ENCODE results near the gene MRPS26. TPM values are rescaled to one million over a fixed set of nuclear protein-coding genes. Genes with fewer than 3 reads are reported as not detected.

Gene MRPS26
- total RNA-seq, 1 experiment from 2014 or later = 58.3 TPM

GRCh38 chr20:3090565-3090964 is 44.7 kb downstream of the MRPS26 start:
- Histone ChIP-seq H3K36me3 (ENCODE audit: low read depth) (no peaks in the 10 kb centered on the region), H3F3A (ENCODE audit: insufficient read depth, low read depth) (no peaks in the 10 kb centered on the region), H2AFZ (no peak overlapping the region), H3K4me2 (no peak overlapping the region), H4K20me1 (ENCODE audit: insufficient read depth) (no peaks in the 10 kb centered on the region), H3K9me3 (ENCODE audit: insufficient read depth, low read depth) (no peaks in the 10 kb centered on the region), H3K27ac (no peak overlapping the region), H3K27me3 (ENCODE audit: insufficient read depth, low read depth) (peaks cover 4% of the 10 kb centered on the region; the same call in 1 of the 2 replicates), H3K79me2 (ENCODE audit: low read depth) (no peaks in the 10 kb centered on the region), H3K9me2 (ENCODE audit: insufficient read depth) (no peaks in the 10 kb centered on the region), H3K4me3 (no peak overlapping the region), H3K4me1 (replicated peaks; ENCODE audit: insufficient read depth) (no peaks in the 10 kb centered on the region)
- ChIA-PET POLR2A (ENCODE audit: unreplicated experiment) (no interaction called here), CTCF (no interaction called here)
- DNase-seq = no peak
- no peak for TF ChIP-seq EZH2 (IDR thresholded peaks at IDR 0.05; ENCODE audit: low read depth)
- no peak for TF ChIP-seq CTCF (conservative IDR thresholded peaks at IDR 0.05)
- BruUV-seq (replicated peaks) = no TSS peak
- intact Hi-C loops (cut with micrococcal nuclease; ENCODE audit: unreplicated experiment) = no loop called here

DNA sequence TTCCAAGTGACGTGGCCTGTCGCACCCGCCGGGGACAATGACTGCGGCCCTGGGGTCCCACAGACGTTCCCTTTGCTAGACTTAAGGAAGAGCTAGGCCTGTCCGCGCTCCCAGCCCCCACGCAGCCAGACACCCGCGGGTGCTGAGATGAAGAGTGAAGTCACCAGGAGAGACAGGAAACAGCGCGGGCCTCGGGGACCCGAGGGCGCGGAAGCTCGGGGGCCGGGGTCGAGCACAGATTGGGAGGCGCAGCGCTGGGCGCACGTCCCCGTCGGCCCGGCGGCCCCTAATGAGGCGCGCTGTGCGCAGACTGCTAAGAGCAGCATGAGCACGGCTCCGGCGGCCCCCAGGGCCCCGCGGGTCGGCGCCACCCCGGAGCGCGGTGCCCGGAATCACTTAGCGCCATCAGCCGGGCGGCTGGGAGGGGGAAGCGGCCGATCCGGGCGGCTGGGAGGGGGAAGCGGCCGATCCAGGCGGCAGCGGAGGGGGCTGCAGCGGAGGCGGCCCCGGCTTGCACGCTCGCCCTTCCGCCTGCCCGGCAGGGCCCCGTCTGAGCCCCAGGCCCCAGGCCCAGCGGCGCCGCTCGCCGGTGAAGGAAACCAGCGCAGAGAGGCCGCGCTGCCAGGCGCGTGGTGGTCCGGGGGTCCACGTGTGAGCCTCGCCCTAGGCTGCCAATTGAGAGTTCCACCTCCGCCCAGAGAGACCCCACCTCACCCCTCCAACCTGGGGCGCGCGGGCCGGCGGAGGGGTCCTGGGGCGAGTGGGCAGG is 46.9 kb downstream of the MRPS26 start:
- H2AFZ ChIP-seq = no peak overlapping the region
- no peak for DNase-seq
- intact Hi-C loops (cut with micrococcal nuclease; ENCODE audit: unreplicated experiment) = no loop called here
- H3K4me1 ChIP-seq (replicated peaks; ENCODE audit: insufficient read depth) = no peaks in the 10 kb centered on the region
- ChIA-PET CTCF (no interaction called here), POLR2A (ENCODE audit: unreplicated experiment) (no interaction called here)
- no peak overlapping the region for H3K4me3 ChIP-seq
- H3K27ac ChIP-seq = no peak overlapping the region
- H3K79me2 ChIP-seq (ENCODE audit: low read depth) = no peaks in the 10 kb centered on the region
- no peak overlapping the region for H3K4me2 ChIP-seq
- peaks cover 4% of the 10 kb centered on the region; the same call in 1 of the 2 replicates for H3K27me3 ChIP-seq (ENCODE audit: insufficient read depth, low read depth)
- no peaks in the 10 kb centered on the region for H3K36me3 ChIP-seq (ENCODE audit: low read depth)
- H3K9me3 ChIP-seq (ENCODE audit: insufficient read depth, low read depth) = no peaks in the 10 kb centered on the region
- H3F3A ChIP-seq (ENCODE audit: insufficient read depth, low read depth) = no peaks in the 10 kb centered on the region
- H4K20me1 ChIP-seq (ENCODE audit: insufficient read depth) = no peaks in the 10 kb centered on the region
- no peaks in the 10 kb centered on the region for H3K9me2 ChIP-seq (ENCODE audit: insufficient read depth)
- TF ChIP-seq CTCF (conservative IDR thresholded peaks at IDR 0.05) (no peak), EZH2 (IDR thresholded peaks at IDR 0.05; ENCODE audit: low read depth) (no peak)
- BruUV-seq (replicated peaks) = no TSS peak

DNA sequence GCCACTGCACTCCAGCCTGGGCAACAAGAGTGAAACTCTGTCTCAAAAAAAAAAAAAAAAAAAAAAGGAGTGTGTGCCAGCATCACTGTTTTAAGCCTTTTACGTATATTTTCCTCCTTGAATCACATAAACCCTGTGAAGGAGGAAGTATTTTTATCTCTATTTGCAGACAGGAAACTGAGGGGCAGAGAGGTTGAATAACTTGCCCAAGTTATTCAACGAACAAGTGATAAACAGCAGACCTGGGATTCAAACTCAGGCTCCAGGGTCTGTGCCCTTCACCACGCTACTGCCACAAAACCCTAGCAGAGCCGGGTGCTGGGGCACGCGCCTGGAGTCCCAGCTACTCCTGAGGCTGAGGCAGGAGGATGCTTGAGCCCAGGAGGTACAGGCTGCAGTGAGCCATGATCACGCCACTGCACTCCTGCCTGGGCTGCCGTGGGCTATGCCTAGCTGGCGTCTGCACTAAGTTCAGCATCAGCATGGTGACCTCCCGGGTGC is 48.1 kb downstream of the MRPS26 start:
- Histone ChIP-seq H4K20me1 (ENCODE audit: insufficient read depth) (no peaks in the 10 kb centered on the region), H3K79me2 (ENCODE audit: low read depth) (no peaks in the 10 kb centered on the region), H3K36me3 (ENCODE audit: low read depth) (no peaks in the 10 kb centered on the region), H3K27me3 (ENCODE audit: insufficient read depth, low read depth) (peaks cover 4% of the 10 kb centered on the region; the same call in 1 of the 2 replicates), H3K4me2 (no peak overlapping the region), H3K9me2 (ENCODE audit: insufficient read depth) (no peaks in the 10 kb centered on the region), H3K4me1 (replicated peaks; ENCODE audit: insufficient read depth) (no peaks in the 10 kb centered on the region), H3K27ac (no peak overlapping the region), H3K9me3 (ENCODE audit: insufficient read depth, low read depth) (no peaks in the 10 kb centered on the region), H3F3A (ENCODE audit: insufficient read depth, low read depth) (no peaks in the 10 kb centered on the region), H2AFZ (no peak overlapping the region), H3K4me3 (no peak overlapping the region)
- TF ChIP-seq EZH2 (IDR thresholded peaks at IDR 0.05; ENCODE audit: low read depth) = no peak
- TF ChIP-seq CTCF (conservative IDR thresholded peaks at IDR 0.05) = no peak
- no peak for DNase-seq
- ChIA-PET CTCF (no interaction called here), POLR2A (ENCODE audit: unreplicated experiment) (no interaction called here)
- BruUV-seq (replicated peaks) = no TSS peak
- intact Hi-C loops (cut with micrococcal nuclease; ENCODE audit: unreplicated experiment) = no loop called here

Data from PC-9 (cell line).